H1 (cell line): Measurements from ENCODE around the gene WDR45B. TPM values are rescaled to one million over a fixed set of nuclear protein-coding genes. Genes with fewer than 3 reads are reported as not detected.

Source experiments
- SAP30 ChIP-seq: fragments of 300-600 bp; sonication (generic); IDR thresholded peaks from 2 replicates; pipeline ENCODE4 v1.7.1; 2012; ENCODE audit warnings: low read length, moderate library complexity, mild to moderate bottlenecking, inconsistent platforms; ENCODE audit not compliant: insufficient read depth, insufficient replicate concordance
- TCF12 ChIP-seq: IDR thresholded peaks from 2 replicates; pipeline ENCODE4 v1.6.1; 2011; ENCODE audit warnings: low read depth, mild to moderate bottlenecking, low read length
- polyA plus RNA-seq, 7 experiments: library from polyadenylated mRNA; depleted of rRNA in 3 of 7; stranded (reverse) in 5 of 7; unstranded in 2 of 7; fragments of >200 nt in 5 of 7; fragments of 200-250 nt in 2 of 7; gene quantifications; 1 replicate in 5 of 7; 2 replicates in 1 of 7; 4 replicates in 1 of 7; pipeline versions ENCODE4 v1.2.1 to v1.2.3, GENCODE V29; 2011 to 2013; ENCODE audit warnings: missing spikeins in 2 of 7, mixed read lengths in 2 of 7
- total RNA-seq: library from RNA; stranded (reverse); fragmentation: NEBNext Ultra II Directional; extraction: Animal tissue kit (Norgen Biotek cat#: 25700); gene quantifications from 2 replicates; pipeline ENCODE4 v1.2.1, GENCODE V29; 2021

The WDR45B gene
- total and polyA plus RNA-seq, 2 of the 8 experiments (the other 6 are each of a cell fraction or from before 2014, with no cell fraction given): 82.0 to 100 TPM

- TF ChIP-seq SAP30: no peak
- no peak for TF ChIP-seq TCF12
Measured at GRCh38 chr17:82644148-82644547, 4.1 kb downstream of the WDR45B start (continued).
